GM12874 (cell line): Measurements from ENCODE around the gene RAI1.

ENCODE experiments used
- TF ChIP-seq, protein P1 (sequence below): IDR thresholded peaks from 2 replicates; pipeline ENCODE4 v1.5.1; 2011; ENCODE audit warnings: low read depth, mild to moderate bottlenecking, control low read depth, low read length, moderate library complexity; ENCODE audit not compliant: insufficient read depth

RAI1 gene

DNA sequence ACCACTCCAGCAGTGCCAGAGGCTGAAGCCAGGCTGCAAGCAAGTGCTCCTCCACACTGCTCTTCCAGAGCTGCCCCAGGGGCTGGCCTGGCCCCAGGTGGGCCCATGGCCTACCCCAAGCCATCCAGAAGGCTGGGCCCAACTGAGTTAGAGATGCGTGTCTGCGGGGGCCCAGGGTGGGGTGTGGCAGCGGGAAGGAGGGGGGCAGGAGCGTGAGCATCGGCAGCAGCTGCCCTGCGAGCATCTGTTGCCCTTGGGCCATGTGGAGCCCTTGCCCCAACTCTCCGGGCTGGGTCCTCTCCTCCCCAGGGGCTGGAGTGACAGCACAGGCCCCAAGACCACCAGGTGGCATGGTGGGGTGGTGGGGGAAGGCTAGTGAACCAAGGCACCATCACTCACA, 162.8 kb downstream of the RAI1 start:
- TF ChIP-seq, protein P1, sequence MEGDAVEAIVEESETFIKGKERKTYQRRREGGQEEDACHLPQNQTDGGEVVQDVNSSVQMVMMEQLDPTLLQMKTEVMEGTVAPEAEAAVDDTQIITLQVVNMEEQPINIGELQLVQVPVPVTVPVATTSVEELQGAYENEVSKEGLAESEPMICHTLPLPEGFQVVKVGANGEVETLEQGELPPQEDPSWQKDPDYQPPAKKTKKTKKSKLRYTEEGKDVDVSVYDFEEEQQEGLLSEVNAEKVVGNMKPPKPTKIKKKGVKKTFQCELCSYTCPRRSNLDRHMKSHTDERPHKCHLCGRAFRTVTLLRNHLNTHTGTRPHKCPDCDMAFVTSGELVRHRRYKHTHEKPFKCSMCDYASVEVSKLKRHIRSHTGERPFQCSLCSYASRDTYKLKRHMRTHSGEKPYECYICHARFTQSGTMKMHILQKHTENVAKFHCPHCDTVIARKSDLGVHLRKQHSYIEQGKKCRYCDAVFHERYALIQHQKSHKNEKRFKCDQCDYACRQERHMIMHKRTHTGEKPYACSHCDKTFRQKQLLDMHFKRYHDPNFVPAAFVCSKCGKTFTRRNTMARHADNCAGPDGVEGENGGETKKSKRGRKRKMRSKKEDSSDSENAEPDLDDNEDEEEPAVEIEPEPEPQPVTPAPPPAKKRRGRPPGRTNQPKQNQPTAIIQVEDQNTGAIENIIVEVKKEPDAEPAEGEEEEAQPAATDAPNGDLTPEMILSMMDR, result no peak

DNA sequence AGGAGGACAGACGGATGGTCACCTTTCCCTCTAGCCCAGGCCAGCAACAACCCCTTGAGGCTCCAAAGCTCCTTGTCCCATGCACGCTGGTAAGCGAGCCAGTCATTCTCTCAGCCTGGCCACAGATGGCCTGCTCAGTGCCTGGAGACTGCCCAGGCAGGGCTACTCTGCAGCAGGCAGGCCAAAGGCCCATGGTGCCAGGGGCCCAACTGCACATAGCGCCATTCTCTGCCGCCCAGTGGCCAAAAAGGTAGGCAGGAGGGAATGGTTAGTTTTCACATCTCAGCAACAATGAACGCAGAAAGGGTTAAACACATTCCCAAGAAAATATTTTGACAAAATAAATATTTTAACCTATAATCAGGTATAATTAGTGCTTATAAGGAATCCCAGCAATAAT, 163.2 kb downstream of the RAI1 start:
- TF ChIP-seq, protein P1, result no peak

DNA sequence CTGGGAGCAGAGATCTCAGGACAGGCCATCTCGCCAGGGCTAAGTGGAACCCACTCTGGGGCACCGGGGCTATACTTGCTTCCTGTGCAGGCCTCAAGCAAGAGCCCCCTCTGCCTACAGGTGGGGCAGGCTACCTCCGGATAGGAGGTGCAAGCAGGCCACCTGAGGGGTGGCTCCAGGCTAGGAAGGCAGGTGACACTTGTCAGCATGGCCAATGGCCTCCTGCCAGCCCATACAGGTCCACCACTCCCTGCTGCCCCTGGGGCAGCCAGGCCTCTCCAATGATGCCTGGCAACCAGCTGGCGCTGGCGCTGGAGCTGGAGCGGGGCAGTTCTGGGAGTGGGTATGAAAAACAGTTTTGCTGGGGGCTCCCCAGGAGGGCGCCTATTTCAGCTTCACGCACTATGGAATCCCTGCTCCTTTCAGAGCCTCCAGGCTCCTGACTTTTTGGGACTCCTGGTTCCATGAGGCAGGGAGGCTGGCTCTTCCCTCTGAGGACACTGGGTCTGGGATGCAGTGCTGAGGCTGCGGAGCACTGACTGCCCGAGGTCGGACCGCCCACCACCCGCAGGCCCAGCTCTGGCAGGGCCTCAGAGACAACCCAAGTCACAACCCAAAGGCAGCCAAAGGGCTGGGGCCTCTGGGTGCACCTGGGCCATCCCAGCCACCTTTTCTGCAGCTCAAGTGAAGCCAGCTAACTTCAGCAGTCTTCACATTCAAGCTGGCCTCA, 164.0 kb downstream of the RAI1 start:
- TF ChIP-seq, protein P1, result no peak

DNA sequence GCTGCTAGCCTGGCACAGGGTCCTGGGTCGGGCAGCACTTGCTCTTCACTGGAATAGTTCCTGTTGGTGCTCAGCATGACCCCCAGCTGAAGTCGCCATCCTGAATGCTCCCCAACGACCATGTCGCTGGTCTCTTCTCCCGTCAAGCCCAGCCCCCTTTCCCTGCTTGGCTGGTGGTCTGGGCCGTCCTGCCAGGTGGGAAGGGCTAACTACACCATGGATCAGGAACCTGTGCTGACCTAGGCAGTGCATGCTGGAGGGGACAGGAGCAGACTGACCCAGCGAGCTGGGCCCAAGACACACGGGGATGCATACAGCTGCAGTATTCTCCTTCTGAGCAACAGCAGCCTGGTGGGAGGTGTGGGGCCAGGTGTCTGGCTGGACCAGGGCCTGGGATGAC, 164.7 kb downstream of the RAI1 start:
- TF ChIP-seq, protein P1, result no peak

DNA sequence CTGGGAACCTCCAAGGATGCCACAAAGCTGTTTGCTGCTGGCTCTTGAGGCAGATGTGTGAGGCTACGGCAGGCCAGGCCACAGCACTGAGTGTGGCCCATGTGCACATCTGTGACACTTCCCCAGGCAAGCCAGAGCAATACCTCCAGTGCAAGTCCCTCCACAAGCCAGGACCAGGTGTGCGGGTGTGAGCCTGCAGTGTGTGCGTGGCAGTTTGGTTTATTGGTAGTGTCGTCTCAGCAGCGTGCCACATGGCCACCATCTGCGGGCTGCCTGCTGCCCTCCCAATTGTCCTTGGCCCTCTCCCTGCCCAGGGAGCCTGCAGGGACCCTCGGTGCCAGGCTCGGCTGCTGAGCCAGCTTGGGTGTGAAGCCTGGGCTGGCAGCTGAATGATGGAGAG, 165.4 kb downstream of the RAI1 start:
- TF ChIP-seq, protein P1, result no peak

DNA sequence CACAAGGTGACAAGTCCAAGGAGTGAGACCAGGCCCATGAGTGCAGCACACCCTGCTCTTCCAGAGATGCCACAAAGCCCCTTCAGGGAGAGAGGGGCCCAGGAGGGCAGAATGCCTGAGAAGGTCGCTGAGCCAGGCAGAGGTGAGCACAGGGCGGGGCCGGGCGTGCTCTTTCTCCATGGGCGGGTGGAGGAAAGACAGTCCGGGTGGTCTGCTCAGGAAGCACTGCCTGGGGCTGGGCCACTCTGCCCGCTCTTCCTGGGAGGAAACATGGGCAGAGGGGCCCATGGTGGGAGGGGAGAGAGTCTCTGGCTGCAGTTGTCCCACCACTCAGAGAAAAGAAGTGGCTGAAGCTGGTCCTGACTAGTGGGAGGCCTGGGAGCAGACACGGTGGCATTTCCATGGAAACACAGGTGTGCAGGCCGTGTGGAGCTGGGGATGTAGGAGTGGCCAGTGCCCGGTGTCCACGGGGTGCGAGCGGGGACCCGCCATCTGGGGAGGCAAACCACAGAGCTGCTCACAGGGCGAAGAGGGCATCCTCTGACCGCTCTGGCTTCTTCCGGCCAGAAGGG, 165.9 kb downstream of the RAI1 start:
- TF ChIP-seq, protein P1, result no peak

DNA sequence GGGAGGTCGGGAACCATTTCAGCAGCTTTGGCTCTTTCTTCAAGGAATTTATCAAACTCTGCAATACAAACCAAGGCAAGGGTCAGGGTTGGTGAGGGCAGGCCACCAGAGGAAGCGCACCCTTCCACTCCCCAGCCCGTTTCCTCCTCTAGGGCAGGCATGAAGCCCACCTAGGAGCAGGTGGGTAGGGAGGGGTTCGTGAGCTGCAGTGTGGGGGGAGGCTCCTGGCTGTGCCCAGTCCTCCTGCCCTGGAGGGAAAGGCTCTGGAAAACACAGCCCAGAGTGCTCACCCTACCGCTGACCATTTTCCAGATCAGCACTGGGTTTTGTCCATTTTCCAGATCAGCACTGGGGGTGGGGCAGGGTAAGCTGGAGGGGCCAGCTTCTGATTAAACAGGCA, 166.5 kb downstream of the RAI1 start:
- TF ChIP-seq, protein P1, result no peak
